D721Med (cell line): Measurements from ENCODE around the gene APOO.

Experiments
- DNase-seq: peaks from one replicate; pipeline ENCODE4 v3.0.0; 2011; ENCODE audit warnings: low spot score; ENCODE audit not compliant: insufficient read length
- FAIRE-seq: peaks from 2 replicates; lab custom pipeline; 2011; peaks lifted over from hg19 to GRCh38; lab: Jason Lieb, UNC
- CTCF ChIP-seq: IDR thresholded peaks from 2 replicates; pipeline ENCODE4 v1.5.1; 2012; ENCODE audit warnings: mild to moderate bottlenecking, control low read depth; ENCODE audit not compliant: insufficient read depth; ENCODE audit errors: missing control alignments

The APOO gene

GRCh38 chrX:23907498-23908218 is at the start of gene APOO, which contains the start of gene CXorf58:
Gene APOO, minus strand, starts transcription at chrX:23907938. Its CDS starts 236 bp downstream, at chrX:23907702.
Gene CXorf58, plus strand, starts transcription at chrX:23908006. Its CDS starts 2,297 bp downstream, at chrX:23910303.
- peak; percentile 36 for DNase-seq
- no peak for FAIRE-seq
- TF ChIP-seq CTCF = peak; percentile 47

GRCh38 chrX:23954396-23954795 is 46.7 kb upstream of the APOO start:
- DNase-seq (no peak), FAIRE-seq (no peak)
- no peak for TF ChIP-seq CTCF

GRCh38 chrX:23953908-23954269 is 46.2 kb upstream of the APOO start:
- FAIRE-seq = no peak
- DNase-seq = no peak
- TF ChIP-seq CTCF = no peak

- DNase-seq (no peak), FAIRE-seq (no peak)
- TF ChIP-seq CTCF = no peak
Measured at GRCh38 chrX:23952984-23953907, 45.5 kb upstream of the APOO start.

GRCh38 chrX:23952391-23952790 is 44.7 kb upstream of the APOO start:
- FAIRE-seq (no peak), DNase-seq (no peak)

GRCh38 chrX:23945206-23945605 is 37.5 kb upstream of the APOO start:
- DNase-seq (no peak), FAIRE-seq (no peak)
- TF ChIP-seq CTCF = no peak

More at GRCh38 chrX:23952391-23952790, 44.7 kb upstream of the APOO start:
- no peak for TF ChIP-seq CTCF
